Activated naive CD8-positive, alpha-beta T cell treated with anti-CD3 and anti-CD28 coated beads, Interleukin-2, amount 10 ng/mL, durations not matched to agents 7 days and 5 days (primary cell): Measurements from ENCODE around the gene TIGD7. TPM values are rescaled to one million over a fixed set of nuclear protein-coding genes. Genes with fewer than 3 reads are reported as not detected.

Experiments used
- ATAC-seq: fragments of 150-1000 bp; cut with Tn5 transposase; one replicate; pipeline ENCODE4 v1.10.0; 2021; ENCODE audit warnings: low read depth, moderate library complexity
- POLR2A ChIA-PET: fragments of 350-600 bp; sonication (Branson Sonifier 250); formaldehyde crosslinking; loops from one replicate; lab custom pipeline; 2021; ENCODE audit warnings: antibody characterized with exemption; lab: Charles Lee
- DNase-seq: peaks from one replicate; pipeline ENCODE4 v3.0.0; 2021
- H3K27ac Mint-ChIP-seq: one replicate; pipeline ENCODE4 v1.8.0; 2022; ENCODE audit warnings: mild to moderate bottlenecking, mixed read lengths
- H3K27me3 Mint-ChIP-seq: one replicate; pipeline ENCODE4 v1.8.0; 2022; ENCODE audit warnings: mild to moderate bottlenecking, moderate library complexity, mixed read lengths
- H3K36me3 Mint-ChIP-seq: one replicate; pipeline ENCODE4 v1.8.0; 2021; ENCODE audit warnings: mild to moderate bottlenecking, mixed read lengths
- H3K4me1 Mint-ChIP-seq: one replicate; pipeline ENCODE4 v1.8.0; 2021; ENCODE audit warnings: mixed read lengths
- H3K4me3 Mint-ChIP-seq: one replicate; pipeline ENCODE4 v1.8.0; 2022; ENCODE audit warnings: mild to moderate bottlenecking, moderate library complexity, mixed read lengths
- H3K9me3 Mint-ChIP-seq: one replicate; pipeline ENCODE4 v1.8.0; 2021; ENCODE audit warnings: mixed read lengths
- total RNA-seq, 2 experiments: library from RNA; stranded (reverse); gene quantifications; one replicate each; pipeline ENCODE4 v1.2.3, GENCODE V29; 2021

Gene TIGD7, protein sequence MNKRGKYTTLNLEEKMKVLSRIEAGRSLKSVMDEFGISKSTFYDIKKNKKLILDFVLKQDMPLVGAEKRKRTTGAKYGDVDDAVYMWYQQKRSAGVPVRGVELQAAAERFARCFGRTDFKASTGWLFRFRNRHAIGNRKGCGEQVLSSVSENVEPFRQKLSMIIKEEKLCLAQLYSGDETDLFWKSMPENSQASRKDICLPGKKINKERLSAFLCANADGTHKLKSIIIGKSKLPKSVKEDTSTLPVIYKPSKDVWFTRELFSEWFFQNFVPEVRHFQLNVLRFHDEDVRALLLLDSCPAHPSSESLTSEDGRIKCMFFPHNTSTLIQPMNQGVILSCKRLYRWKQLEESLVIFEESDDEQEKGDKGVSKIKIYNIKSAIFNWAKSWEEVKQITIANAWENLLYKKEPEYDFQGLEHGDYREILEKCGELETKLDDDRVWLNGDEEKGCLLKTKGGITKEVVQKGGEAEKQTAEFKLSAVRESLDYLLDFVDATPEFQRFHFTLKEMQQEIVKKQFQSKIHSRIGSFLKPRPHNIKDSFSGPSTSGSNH
- total RNA-seq: 10 to 100 TPM; 10.3 to 12.1 TPM

DNA sequence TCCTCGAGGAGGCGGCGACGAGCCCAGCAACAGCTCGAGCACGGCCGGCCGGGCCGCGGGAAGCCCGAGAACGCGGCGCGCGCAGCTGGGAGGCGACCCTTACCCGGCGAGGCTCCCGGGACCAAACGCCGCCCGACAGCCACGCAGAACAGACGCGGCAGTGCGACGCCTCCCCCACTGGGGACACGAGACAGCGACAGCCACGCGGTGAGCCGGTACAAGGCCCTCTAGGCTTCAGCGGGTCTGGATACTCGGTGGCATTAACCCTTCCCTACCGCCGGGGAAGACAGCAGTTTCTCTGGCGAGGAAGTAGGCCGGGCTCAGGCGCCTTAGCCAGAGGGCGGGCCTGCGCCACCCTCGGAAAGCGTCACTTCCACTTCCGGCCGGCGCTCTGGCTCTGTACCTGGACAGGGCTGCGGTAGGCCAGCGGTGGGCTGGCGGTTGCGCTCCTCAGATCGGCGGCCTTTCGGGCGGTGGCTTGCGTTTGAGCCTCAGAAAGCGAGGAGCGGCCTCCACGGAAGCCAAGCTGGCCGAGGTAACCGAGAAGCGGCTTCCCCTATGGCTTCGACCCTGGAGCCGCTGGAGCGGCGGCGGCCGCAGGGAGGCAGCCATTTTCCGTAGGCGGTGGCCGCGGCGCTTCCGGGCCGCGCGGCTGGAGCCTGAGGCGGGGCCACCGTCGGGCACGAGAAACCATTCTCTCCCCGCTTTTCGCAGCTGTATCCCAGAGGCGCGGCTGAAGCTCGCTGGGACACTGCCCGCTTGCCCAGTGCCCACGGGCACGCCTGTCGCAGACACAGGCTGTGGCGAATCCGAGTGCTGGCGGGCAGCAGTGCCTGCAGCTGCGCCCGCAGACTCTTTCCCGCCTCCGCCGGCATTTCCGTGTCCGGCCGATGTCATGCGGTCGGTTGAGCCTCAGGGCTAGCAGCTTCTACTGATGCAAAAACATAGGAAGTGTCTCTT is at the start of gene TIGD7, which contains the start of gene ZNF75A:
Gene TIGD7 (minus strand): TSS at position 322 of the 960 bp plus-strand sequence. CDS start 4,816 bp downstream, outside the sequence.
Gene ZNF75A (plus strand): TSS at position 389 of the 960 bp plus-strand sequence. CDS start 2,932 bp downstream, outside the sequence.
- peak; percentile 90 for DNase-seq
- POLR2A ChIA-PET: interaction anchor here (0.7 to 3.1 kb wide), 12 partner anchors 8 to 273 kb away, joined by 3 to 31 read pairs (median 4); partner anchors contain the start of genes ZNF174, ZNF263 and ZSCAN32
- Mint-ChIP-seq H3K4me1 (peaks cover 16% of the 10 kb centered on the region), H3K36me3 (peaks cover 78% of the 10 kb centered on the region), H3K27ac (peak within 1 kb of the TSS; percentile 88), H3K27me3 (no peaks in the 10 kb centered on the region), H3K9me3 (peaks cover 31% of the 10 kb centered on the region), H3K4me3 (peak within 1 kb of the TSS; percentile 81)
- ATAC-seq: peak; percentile 95

DNA sequence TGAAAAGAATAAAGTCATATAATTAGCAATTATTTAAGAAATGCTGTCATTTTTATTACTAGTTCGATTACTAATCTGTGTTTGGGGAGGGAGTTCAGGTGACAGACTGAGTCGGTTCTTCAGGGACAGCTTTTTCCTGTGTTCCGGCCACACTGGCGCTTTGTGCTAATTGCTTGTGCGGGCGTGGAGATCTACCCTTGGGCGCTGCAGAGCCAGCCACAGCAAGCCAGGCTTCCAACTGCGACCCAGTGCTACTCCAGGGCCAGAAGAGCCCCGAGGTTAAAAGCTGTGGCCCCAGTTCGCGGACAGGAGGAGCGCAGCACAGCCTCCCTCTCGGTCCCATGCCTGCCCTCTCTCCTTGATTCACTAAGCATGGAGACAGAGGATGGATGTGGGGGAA is 43.9 kb upstream of the TIGD7 start:
- DNase-seq: no peak
- H3K4me1 Mint-ChIP-seq: peaks cover 2% of the 10 kb centered on the region
- H3K4me3 Mint-ChIP-seq: no peak overlapping the region
- ATAC-seq: no peak
- POLR2A ChIA-PET: no interaction called here
- no peaks in the 10 kb centered on the region for H3K36me3 Mint-ChIP-seq
- no peaks in the 10 kb centered on the region for H3K27me3 Mint-ChIP-seq
- H3K9me3 Mint-ChIP-seq: peaks cover 7% of the 10 kb centered on the region
- H3K27ac Mint-ChIP-seq: no peak overlapping the region

DNA sequence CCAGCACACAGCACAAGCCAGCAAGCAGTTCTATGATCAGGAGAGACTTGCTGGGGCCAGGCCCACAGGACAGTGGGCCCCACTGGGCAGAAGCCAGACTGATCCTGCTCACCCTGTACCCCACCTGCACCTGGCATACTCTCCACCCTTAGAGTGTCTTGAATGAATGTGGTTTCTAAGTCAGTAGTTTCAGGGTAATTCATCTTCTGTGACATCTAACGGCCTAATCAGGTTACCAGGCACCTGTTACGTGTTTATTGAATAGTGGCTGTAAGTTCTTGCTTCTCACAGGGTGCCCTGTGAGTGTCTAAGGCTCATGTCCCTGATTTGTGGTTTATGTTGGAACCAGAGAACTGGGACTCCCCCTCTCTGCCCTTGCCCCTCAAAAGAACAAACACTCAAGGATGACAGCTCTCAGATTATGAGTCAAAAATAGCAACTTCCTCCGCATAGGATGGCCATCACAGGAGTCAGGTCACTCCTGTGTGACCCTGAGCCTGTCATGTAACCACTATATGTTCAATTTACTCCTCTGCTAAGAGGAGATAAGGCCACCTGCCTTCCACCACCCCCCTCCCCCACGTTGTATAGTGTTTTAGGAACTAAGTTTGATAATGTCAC is 43.4 kb upstream of the TIGD7 start:
- ATAC-seq: no peak
- POLR2A ChIA-PET: no interaction called here

DNA sequence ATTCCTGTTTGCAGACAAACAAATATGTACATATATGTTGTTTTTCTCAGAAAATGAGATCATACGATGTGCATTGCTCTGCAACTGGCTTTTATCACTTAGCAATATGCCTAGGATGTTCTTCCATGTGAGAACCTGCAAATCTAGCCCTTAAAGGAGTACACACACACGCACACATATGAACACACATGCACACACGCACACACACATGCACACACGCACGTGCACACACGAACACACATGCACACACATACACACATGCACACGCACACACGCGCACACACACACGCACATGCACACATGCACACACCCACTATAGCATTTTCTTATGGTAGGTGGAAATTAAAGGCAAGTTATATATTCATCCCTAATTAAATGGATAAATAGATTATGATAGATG is 42.4 kb upstream of the TIGD7 start:
- no peaks in the 10 kb centered on the region for H3K36me3 Mint-ChIP-seq
- H3K9me3 Mint-ChIP-seq: peaks cover 2% of the 10 kb centered on the region
- no peak overlapping the region for H3K27ac Mint-ChIP-seq
- no peak overlapping the region for H3K4me3 Mint-ChIP-seq
- H3K27me3 Mint-ChIP-seq: no peaks in the 10 kb centered on the region
- no peaks in the 10 kb centered on the region for H3K4me1 Mint-ChIP-seq
- DNase-seq (no peak), ATAC-seq (no peak)
- POLR2A ChIA-PET: no interaction called here

More for the DNA sequence above, 43.4 kb upstream of the TIGD7 start:
- Mint-ChIP-seq H3K36me3 (no peaks in the 10 kb centered on the region), H3K9me3 (peaks cover 3% of the 10 kb centered on the region), H3K4me1 (peaks cover 1% of the 10 kb centered on the region), H3K27me3 (no peaks in the 10 kb centered on the region), H3K27ac (no peak overlapping the region), H3K4me3 (no peak overlapping the region)
- no peak for DNase-seq

DNA sequence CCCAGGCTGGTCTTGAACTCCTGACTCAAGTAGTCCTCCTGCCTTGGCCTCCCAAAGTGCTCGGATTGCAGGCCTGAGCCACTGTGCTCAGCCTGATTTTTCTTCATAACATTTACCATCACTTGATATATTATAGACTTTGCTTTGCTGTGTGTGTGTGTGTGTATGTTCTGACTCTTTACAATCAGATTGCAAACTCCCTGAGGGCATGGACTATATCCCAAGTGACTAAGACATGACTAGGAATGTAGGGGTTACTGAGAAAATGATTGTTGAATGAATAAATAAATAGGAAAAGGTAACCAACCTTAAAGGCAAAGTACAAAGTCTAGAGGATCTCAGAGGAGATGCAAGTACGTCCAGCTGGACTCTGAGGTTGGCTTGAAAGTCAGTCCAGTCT is 40.8 kb upstream of the TIGD7 start:
- no peaks in the 10 kb centered on the region for H3K27me3 Mint-ChIP-seq
- POLR2A ChIA-PET: no interaction called here

DNA sequence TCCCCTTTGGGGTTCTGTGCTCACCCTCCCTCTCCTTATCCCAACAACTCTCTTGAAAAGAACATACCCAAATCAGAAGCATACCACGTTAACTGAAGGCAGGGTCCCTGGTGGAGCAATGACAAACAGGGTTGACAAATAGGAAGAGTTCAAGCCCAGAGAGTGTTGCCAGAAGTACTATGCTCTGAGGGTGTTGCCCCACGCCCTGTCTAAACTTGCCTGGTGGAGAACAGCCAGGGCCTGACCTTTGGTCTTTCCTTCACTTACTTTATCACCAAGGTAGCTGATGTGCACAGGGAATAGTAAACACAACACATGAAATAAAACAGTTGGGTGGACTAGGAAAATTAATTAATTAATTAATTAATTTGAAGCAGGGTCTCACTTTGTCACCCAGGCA is 23.4 kb upstream of the TIGD7 start:
- Mint-ChIP-seq H3K9me3 (peaks cover 16% of the 10 kb centered on the region), H3K27me3 (peaks cover 3% of the 10 kb centered on the region), H3K4me1 (no peaks in the 10 kb centered on the region), H3K36me3 (peaks cover 2% of the 10 kb centered on the region), H3K4me3 (no peak overlapping the region), H3K27ac (no peak overlapping the region)
- ATAC-seq (no peak), DNase-seq (no peak)
- POLR2A ChIA-PET: no interaction called here

More for the DNA sequence above, 40.8 kb upstream of the TIGD7 start:
- Mint-ChIP-seq H3K4me1 (no peaks in the 10 kb centered on the region), H3K4me3 (no peak overlapping the region), H3K27ac (no peak overlapping the region), H3K9me3 (peaks cover 6% of the 10 kb centered on the region), H3K36me3 (no peaks in the 10 kb centered on the region)
- no peak for DNase-seq
- no peak for ATAC-seq

DNA sequence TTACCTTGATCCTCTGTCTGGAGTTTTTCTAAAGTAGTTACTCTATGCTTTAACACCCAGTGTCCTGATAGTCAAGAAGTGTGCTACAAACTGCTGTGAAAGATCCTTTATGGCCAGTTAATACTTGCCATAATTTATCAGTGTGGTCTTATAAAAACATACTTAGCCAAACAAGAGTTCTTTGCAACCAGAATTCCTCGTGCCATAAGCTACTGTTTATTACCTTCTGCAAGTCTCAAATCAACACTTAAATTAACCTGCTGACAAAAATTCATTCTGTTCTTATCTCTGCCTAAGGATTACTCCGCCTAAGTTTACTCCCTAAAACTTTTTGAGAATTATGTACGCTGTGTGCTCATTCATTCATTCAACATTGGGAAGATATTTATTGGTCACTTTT is 22.9 kb upstream of the TIGD7 start:
- no peaks in the 10 kb centered on the region for H3K36me3 Mint-ChIP-seq
- peaks cover 14% of the 10 kb centered on the region for H3K9me3 Mint-ChIP-seq

DNA sequence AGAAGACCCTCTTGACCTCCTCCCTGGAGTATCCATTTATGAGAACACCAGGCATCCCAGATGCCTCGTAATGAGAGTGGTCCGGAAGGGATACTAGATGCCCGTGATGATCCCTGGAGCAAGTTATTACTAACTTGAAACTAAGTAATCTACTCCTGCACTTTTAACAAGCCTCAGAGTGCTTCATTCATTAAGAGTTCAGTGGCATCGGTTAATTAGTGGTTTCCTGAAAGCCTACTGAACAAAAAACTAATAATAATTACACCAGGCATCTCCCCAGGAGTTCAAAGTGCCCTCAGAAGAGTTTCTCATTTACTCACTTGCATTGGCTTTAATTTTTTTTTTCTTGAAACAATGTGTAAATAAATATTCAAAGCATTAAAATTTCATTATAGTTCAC is 22.3 kb upstream of the TIGD7 start:
- H3K4me1 Mint-ChIP-seq: no peaks in the 10 kb centered on the region
- no peaks in the 10 kb centered on the region for H3K36me3 Mint-ChIP-seq
- no peak overlapping the region for H3K4me3 Mint-ChIP-seq
- H3K27me3 Mint-ChIP-seq: peaks cover 3% of the 10 kb centered on the region
- ATAC-seq (no peak), DNase-seq (no peak)
- H3K9me3 Mint-ChIP-seq: peaks cover 14% of the 10 kb centered on the region
- no peak overlapping the region for H3K27ac Mint-ChIP-seq
- POLR2A ChIA-PET: no interaction called here

More for the DNA sequence above, 22.9 kb upstream of the TIGD7 start:
- POLR2A ChIA-PET: no interaction called here
- Mint-ChIP-seq H3K27me3 (peaks cover 3% of the 10 kb centered on the region), H3K27ac (no peak overlapping the region), H3K4me1 (no peaks in the 10 kb centered on the region), H3K4me3 (no peak overlapping the region)
- no peak for DNase-seq
- ATAC-seq: no peak

DNA sequence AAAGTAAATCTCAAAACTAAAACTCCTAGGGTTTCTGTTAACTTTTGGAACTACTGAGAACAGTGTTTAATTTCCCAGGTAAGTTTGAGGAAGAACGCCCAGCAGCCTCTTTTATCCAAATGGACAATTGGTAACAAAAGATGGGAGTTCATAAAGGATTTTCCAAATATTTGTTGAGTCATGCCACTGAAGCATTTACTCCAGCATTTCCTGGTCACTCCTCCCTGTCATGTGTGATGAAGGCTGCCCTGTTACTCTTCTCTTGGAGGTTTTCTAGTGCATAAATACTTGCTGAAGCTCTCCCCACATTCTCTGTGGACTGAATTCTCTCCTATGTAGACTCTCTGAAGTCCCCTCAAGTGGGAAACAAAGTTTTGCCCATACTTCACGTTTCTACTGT is 16.6 kb upstream of the TIGD7 start:
- Mint-ChIP-seq H3K9me3 (peaks cover 35% of the 10 kb centered on the region), H3K4me3 (no peak overlapping the region), H3K27me3 (no peaks in the 10 kb centered on the region), H3K36me3 (peaks cover 28% of the 10 kb centered on the region), H3K4me1 (no peaks in the 10 kb centered on the region), H3K27ac (no peak overlapping the region)
- DNase-seq (no peak), ATAC-seq (no peak)
- POLR2A ChIA-PET: no interaction called here

DNA sequence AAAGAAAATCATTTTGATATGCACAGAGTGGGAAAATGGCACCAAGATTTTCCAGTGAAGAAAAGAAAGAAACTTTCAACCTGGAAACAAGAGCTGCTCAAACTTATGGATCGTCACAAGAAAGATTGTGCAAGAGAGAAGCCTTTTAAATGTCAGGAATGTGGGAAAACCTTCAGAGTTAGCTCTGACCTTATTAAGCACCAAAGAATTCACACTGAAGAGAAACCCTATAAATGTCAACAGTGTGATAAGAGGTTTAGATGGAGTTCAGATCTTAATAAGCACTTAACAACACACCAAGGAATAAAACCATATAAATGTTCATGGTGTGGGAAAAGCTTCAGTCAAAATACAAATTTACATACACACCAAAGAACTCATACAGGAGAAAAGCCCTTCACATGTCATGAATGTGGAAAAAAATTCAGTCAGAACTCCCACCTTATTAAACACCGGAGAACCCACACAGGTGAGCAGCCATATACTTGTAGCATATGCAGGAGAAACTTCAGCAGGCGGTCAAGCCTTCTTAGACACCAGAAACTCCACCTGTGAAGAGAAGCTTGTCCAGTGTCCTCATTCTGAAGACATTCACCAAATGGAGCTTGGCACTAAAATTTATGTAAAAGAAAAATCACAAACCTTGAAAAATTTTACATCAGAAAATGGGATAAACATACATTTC is 12.2 kb upstream of the TIGD7 start:
- POLR2A ChIA-PET: interaction anchor here (1.2 to 1.8 kb wide), 2 partner anchors 12 to 84 kb away, joined by 5 to 6 read pairs; partner anchors contain the start of genes TIGD7, ZNF174 and ZNF75A
- ATAC-seq: no peak
- Mint-ChIP-seq H3K4me3 (no peak overlapping the region), H3K36me3 (peaks cover 72% of the 10 kb centered on the region), H3K4me1 (no peaks in the 10 kb centered on the region), H3K9me3 (peaks cover 63% of the 10 kb centered on the region), H3K27me3 (no peaks in the 10 kb centered on the region), H3K27ac (no peak overlapping the region)
- no peak for DNase-seq

DNA sequence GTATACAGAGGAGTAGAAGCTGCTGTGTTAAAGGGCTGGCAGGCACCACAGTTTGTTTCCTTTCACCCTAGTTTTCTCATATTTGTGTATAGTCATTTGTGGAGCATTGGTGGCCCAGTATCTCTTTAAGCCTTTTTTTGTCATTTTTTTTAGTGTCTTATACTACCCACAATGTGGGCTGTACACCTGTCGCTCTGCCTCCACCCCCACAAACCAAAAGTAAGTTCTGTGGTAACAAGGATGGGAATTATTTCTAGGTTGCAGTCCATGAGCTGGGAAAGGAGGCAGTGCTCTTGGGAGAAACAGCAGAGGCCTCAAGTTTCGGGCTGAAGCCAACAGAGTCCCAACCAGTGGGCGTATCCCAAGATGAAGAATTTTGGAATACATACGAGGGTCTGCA is 6.3 kb upstream of the TIGD7 start:
- H3K4me1 Mint-ChIP-seq: peaks cover 3% of the 10 kb centered on the region
- H3K27ac Mint-ChIP-seq: no peak overlapping the region
- no peak overlapping the region for H3K4me3 Mint-ChIP-seq
- no peaks in the 10 kb centered on the region for H3K27me3 Mint-ChIP-seq
- H3K36me3 Mint-ChIP-seq: peaks cover 97% of the 10 kb centered on the region
- ATAC-seq (no peak), DNase-seq (no peak)
- H3K9me3 Mint-ChIP-seq: peaks cover 49% of the 10 kb centered on the region
- POLR2A ChIA-PET: no interaction called here

DNA sequence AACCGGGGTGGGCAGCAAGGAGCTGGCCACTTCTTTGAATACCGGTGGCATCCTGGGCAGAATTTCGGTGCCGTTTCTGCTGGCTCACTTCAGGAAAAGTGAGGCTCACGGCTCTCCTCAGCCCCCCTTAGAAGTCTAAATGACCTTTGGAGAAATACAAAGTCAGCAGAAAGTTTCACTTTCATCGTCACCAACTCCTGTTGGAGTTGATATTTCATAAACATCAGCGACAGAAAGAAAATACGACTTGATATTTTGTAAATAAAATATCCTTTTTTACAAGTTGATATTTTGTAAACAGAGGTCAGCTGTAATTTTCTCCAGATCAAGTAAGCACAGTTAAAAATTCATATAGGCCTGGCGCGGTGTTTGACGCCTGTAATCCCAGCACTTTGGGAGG is 848 bp upstream of the TIGD7 start:
- peaks cover 16% of the 10 kb centered on the region for H3K4me1 Mint-ChIP-seq
- POLR2A ChIA-PET: interaction anchor here (0.9 to 3.1 kb wide), 10 partner anchors 8 to 272 kb away, joined by 3 to 31 read pairs (median 4); partner anchors contain the start of genes ZNF174, ZNF263 and ZSCAN32
- H3K27ac Mint-ChIP-seq: peak overlapping the region; percentile 86
- ATAC-seq: no peak
- H3K36me3 Mint-ChIP-seq: peaks cover 78% of the 10 kb centered on the region
- no peaks in the 10 kb centered on the region for H3K27me3 Mint-ChIP-seq
- no peak for DNase-seq
- H3K4me3 Mint-ChIP-seq: peak overlapping the region; percentile 81
- peaks cover 29% of the 10 kb centered on the region for H3K9me3 Mint-ChIP-seq
